GM19455 (cell line): ENCODE results near the gene MCCD1.
"Not testable (repeated sequence)": the region's sequence is repeated elsewhere in the genome, so short reads cannot be mapped to it uniquely, and the experiment has no call there.

Experiments
- ATAC-seq: cut with Tn5 transposase; IDR thresholded peaks from one replicate; pipeline ENCODE4 v1.9.1; 2021; ENCODE audit not compliant: unreplicated experiment

MCCD1 gene

DNA sequence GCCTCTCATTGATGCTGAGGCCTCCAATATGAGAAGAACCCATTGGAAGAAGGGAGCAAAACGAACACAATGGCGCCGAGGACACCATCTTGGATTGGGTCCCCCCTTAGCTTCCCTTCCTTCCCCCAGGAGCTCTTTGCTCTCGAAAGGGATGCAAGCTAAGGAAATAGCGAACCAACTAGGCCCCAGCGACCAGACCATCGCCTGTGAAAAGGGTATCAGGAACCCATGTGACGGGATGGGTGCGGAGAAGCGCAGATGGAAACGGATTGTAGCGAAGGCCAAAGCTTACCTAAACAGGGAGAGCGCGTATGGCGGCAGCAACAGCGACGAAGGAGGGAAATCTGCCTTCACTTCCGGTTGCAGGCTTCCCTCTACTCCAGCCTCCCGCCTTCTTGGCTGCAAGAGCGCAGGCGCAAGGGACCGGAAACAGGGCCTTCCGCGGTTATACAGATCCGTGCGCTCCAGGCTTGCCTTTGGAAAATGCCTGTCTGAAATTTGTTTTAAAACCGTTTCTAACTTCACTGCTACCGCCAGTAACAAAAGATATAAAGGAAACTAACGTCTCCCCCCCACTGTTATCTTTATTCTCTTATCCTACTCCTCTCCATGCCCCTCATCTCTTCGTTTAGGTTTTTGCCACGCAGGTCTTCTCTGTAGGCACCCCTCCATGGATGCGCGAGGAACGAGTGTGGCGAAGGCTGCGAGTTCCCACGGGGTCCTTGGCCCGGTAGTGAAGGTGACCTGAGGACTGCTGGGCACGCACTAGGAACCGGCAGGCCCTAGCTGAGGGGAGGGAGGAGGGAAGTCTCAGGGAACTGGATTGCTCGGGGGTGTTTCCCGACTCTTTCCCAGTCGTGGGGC, 13.1 kb downstream of the MCCD1 start, which contains the start of gene DDX39B:
DDX39B (minus strand) TSS at position 346 of the 864 bp plus-strand sequence. CDS start 1,471 bp downstream, outside the sequence.
- peak; percentile 70 for ATAC-seq

DNA sequence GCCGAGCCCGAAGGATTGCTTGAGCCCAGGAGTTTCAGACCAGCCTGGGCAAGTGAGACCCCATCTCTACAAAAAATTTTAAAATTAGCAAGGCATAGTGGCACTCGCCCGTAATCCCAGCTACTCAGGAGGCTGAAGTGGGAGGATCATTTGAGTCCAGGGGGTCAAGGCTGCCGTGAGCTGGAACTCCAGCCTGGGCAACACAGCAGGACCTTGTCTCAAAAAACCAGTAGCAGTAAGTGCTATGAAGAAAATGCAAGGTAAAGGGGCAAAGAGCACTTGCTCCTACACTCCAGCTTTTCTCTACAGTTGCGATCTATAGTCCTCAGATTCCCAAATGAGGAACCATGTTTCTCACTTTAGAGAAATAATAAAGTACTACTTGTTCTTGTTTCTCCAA, 14.9 kb downstream of the MCCD1 start:
- no peak for ATAC-seq

DNA sequence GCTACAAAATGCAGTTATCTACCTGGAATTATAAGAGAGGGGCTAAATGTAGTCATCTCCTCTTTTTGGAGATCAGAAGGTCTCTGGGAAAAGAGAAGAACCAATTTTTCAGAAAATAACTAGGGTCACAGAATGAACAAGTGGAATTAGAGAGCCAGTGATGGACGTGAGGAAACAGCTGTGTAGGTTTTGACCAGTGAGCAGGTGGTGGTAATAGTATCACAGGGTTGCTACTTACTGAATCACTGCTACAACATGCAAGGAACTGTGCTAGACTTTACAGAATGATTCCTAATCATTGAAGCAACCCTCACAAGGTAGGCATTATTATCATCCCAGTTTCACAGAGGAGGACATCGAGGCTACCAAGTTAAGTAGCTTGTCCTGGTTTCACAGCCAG, 15.9 kb downstream of the MCCD1 start:
- no peak for ATAC-seq

DNA sequence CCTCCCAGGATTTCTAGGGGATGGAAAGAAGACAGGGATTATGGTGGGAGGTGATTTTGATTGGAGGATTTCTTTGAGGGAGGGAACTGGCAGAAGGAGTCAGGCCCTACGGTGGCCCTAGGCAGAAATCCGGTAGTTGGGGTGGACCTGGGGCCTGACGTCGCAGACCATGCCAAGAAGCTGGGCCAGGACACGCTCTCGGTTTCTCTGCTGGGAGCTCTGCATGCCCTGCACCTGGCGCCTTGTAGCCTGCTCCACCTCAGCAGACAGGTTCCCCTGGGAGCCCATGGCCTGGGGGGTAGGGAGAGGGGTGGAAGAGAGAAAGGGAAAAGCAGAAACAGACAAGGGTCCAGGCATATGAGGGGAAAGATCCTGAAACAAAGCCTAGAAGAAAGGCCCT, 16.5 kb downstream of the MCCD1 start:
- ATAC-seq, result no peak

DNA sequence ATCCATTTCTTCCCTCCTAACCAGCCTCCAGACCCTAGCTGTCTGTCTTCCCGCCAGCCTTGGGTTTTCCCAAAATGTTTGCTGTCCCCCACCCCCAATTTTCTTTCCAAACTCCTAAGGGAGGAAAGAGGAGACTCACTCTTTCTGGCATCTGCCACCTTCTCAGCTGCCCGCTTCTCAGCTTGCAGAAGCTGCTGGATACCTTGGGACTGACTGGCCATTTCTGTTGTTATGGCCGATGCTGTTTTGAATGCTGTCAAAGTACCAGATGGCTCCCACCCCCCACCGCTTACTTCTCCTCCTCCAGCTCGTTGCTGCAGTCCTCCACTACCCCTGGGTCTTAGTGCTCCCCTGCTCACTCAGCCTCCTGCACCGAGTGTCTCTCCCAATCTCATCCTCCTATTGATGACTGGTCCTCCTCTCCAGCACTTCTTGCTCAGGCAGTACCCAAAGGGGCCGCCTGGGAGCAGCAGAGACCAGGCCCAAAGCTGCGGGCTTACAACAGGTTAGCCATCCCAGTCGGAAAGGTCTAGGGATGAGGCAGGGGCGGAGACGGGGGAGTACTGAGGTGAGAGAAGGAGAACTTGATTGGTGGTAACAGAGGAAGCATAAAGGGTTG, 17.7 kb downstream of the MCCD1 start, which contains the start of gene ATP6V1G2:
ATP6V1G2 (minus strand) TSS at position 270 of the 619 bp plus-strand sequence; CDS start at position 221, 49 bp downstream.
- ATAC-seq, result no peak

DNA sequence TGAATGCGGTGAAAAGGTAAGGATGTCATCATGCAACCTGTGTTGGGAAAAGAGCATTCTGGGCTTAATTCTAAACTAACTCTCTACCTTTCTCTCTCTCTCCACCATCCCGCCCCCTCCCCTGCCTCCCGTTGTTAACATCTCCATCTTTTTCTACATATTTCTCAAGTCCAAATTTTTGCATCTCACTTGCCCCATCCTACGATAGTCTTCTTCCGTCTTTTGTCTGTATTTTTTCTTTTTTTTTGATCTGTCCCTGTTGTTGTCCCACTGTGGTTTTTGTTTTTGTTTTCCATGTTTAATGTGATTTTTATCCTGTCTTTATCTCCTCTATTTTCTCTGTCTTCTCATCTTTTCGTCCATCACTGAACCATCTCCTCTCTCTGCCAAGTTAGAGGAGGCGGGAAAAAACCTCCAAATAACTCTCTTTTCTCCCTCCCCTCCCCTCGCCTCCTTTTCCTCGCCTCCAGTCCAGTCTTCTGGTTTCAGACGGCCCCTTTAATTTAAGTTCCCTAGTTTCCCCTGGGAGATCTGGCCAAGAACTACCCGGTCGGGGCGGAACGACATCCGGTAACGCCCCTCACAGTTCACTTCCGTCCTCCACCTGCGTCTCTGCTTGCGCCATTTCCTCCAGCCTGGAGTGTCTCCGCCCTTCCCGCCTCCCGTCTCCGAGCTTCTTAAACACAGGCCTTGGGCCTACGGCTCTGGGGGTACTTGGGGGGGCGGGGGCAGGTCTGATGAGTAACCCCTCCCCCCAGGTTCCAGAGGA, 18.4 kb downstream of the MCCD1 start, which contains the start of gene NFKBIL1:
NFKBIL1 (plus strand) TSS at position 651 of the 769 bp plus-strand sequence; CDS start at position 738, 87 bp downstream.
- peak; percentile 63 for ATAC-seq

DNA sequence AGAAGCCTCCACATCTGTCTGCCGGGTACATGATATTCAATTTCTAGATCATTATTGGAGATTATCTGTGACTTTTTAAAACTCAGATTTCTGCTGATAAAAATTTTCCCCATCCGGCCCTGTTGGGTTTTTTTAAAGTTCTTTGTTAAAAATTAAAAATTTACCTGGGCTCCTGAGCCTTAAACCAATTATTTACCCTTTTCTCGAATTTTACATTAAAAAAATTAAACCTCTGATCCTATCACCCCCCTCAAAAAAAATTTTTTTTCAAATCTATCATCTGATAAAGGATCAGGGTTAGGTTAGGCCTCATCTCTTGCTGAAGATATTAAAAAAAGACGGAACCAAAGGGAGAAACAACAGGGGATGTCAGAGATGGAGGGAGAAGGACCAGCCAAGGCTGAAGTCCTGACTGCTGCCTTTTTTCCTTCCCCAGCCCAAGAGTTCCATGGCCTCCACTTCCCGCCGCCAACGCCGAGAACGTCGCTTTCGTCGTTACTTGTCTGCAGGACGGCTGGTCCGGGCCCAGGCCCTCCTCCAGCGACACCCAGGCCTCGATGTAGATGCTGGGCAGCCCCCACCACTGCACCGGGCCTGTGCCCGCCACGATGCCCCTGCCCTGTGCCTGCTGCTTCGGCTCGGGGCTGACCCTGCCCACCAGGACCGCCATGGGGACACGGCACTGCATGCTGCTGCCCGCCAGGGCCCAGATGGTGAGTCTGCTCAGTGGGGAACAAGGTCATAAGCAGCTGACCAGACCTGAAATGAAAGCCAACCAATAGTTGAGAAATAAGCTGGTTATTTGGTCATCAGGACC, 19.2 kb downstream of the MCCD1 start:
- ATAC-seq, result no peak

DNA sequence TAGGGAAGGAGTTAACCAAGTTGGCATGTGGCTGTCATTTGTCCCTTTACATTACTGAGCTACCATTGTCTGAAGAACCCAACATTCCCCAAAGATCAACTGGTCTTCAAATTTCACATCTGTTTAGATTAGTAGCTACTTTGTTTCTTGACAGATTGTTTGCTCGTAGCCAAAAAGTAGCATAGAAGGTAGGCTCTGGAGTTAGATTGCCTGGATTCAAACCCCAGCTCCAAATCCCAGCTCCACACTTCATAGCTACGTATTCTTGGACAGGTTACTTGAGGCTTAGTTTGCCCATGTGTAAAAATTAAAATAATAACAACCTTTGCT, 19.7 kb downstream of the MCCD1 start:
- ATAC-seq, result no peak

DNA sequence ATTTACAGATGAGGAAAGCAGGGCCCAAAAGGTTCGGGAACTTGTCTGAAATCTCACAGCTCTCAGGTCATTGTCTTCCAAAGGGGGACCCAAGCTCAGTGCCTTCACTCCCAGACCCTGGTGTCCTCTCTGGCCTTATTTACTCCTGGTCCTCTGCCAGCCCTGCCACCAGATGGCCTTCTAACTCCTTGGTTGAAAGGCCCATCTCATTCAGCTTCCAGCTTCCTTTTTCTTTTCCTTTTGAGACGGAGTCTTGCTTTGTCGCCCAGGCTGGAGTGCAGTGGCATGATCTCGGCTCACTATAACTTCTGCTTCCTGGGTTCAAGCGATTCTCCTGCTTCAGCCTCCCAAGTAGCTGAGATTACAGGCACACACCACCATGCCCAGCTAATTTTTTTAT, 22.6 kb downstream of the MCCD1 start:
- not testable (repeated sequence) for ATAC-seq

DNA sequence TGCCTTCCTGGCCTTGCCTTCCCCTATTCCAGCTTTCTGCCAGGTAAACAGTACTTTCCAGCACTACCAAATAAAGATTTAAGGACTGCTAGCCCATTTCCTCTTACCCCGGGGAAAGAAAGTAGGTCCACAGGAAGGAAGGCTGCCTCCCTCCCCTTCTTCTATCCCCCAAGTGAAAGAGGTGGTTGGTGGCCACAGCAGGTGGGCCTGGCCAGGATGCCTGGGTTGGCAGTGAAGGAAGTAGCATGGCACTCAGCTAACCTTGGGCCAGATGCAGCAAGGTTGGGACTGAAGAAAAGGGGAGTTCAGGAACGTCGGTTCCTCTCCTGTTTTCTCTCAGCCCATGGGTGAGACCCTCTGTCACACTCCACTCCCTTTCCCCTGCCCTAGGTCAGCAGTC, 27.5 kb downstream of the MCCD1 start:
- no peak for ATAC-seq

DNA sequence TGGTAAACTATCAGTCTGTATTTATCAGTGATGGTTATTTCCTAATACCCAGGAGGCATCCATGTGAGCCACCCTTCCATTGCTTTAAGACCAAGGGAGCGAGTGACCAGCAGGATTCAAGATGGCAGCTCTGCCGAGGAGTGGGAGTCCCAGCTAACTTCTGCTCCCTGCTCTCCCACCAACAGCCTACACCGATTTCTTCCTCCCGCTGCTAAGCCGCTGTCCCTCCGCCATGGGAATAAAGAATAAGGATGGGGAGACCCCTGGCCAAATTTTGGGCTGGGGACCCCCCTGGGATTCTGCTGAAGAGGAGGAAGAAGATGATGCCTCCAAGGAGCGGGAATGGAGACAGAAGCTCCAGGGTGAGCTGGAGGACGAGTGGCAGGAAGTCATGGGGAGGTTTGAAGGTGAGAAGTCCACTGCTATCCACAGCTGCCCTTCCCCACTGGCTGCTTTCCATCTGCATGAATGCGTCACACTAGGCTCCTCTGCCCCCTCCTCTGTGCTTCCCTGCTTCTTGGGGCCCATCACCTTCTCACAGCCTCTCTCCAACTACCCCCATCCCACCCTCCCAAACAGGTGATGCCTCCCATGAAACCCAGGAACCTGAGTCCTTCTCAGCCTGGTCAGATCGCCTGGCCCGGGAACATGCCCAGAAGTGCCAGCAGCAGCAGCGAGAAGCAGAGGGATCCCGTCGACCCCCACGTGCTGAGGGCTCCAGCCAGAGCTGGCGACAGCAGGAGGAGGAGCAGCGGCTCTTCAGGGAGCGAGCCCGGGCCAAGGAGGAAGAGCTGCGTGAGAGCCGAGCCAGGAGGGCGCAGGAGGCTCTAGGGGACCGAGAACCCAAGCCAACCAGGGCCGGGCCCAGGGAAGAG, 28.9 kb downstream of the MCCD1 start:
- no peak for ATAC-seq

DNA sequence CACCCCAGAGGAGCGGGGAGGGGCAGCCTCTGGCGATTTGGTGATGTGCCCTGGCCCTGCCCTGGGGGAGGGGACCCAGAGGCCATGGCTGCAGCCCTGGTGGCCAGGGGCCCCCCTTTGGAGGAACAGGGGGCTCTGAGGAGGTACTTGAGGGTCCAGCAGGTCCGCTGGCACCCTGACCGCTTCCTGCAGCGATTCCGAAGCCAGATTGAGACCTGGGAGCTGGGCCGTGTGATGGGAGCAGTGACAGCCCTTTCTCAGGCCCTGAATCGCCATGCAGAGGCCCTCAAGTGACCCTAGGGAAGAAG, 29.5 kb downstream of the MCCD1 start:
- ATAC-seq, result no peak

DNA sequence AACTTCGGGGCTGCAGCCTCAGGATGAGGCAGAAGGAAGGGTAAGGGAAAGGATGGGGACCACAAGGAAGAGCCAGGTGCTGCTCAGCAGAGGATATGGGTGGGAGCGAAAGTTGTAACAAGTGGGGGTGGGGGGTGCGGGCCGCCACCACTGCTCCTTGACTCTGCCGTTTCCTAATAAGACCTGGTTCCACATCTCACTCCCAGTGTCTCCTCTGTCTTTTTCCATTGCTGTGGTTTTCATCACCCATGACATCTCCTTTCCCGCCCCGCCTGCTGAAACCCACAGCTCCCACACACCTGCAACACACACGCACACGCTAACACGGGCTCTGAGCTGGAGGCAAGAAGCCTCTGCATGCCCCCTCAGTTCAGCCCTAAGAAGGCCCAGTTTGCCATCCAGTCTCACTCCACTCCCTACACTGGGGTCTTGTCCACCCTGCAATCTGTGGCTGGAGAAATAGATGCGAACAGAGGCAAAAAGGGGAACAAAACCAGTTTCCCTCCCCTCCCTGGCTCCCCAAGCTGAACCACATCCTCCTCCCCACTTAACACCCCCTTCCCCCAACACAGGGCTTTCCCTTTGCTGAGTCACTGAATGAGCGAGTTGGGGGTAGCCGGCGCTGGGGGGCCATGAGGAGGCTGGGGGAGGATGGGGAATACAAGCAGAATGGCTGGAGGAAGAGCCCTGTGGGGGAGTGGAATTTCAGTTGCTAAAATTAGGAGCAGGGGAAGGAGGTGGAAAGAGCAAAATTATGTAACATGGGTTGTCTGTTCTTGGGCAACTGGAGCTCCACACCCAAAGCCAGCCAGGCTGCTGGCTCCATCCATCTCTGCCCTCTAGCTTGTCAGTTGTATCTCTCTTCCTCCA, 30.1 kb downstream of the MCCD1 start:
- ATAC-seq, result no peak

DNA sequence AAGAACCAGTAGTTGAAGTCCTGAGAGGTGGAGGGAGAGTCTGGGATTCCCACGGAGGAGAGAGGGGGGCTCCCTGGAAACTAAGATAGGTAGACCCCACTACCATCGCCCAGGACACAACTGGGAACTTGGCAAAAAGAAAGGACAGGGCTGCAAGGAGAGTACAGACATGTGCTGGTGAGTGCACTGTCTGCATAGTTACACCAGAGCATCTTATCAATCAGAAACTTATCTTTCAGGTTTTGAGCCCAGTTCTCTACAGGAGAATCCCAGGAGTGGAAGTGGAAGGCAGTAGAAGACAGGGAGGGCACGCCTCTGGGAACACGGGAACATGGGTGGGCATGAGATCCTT, 30.8 kb downstream of the MCCD1 start:
- peak; percentile 11 for ATAC-seq

DNA sequence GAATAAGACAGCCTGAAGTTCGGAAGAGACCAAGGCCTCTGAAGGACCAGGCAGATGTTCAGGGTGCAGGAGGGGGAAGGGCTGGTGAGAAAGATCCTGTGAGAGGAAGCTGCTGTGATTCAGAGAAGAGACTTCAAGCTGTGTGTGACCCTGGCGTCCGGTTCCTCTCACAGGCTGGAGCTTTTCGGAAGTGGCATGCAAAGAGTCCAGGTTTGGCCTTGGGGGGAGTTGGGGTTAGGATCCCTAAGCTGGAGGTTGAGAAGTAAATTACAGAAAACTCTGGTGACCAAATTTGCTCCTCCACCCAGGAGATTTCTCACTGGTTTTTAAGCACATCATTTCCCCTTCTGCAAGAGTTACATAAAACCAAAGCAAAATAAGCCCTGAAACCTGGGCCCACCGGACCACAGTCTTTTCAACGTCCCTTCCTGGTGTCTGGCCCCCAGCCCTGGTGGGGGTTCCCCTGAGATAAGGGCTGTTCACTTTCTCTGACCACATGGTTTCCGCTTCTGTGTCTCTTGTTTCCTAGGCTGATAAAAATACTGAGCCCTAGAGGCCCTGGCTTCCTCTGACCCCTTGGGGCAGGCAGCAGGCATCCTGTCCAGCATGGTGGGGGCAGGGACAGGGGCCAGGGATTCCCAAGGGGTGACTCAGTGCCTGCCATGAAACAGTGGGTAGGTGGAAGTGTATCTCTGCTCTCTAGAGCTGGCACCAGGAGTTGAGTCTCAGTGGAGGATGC, 31.4 kb downstream of the MCCD1 start:
- peak; percentile 58 for ATAC-seq

DNA sequence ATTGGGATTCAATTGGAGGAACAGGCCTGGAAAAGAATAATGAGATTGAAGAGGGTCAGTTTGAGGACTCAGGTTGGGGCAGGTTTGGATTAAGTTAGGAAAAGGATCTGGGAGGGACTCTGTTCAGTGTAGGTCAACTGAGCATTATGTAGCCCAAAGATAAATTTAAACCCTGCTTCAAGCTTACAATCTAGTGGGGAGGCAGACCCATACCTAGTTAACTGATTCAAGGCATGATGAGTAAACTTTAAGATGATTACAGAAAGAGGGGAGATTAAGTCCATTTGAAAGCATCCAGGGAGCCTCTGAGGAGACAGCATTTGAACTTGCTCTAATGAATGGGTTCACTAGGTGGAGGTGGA, 31.9 kb downstream of the MCCD1 start:
- no peak for ATAC-seq

DNA sequence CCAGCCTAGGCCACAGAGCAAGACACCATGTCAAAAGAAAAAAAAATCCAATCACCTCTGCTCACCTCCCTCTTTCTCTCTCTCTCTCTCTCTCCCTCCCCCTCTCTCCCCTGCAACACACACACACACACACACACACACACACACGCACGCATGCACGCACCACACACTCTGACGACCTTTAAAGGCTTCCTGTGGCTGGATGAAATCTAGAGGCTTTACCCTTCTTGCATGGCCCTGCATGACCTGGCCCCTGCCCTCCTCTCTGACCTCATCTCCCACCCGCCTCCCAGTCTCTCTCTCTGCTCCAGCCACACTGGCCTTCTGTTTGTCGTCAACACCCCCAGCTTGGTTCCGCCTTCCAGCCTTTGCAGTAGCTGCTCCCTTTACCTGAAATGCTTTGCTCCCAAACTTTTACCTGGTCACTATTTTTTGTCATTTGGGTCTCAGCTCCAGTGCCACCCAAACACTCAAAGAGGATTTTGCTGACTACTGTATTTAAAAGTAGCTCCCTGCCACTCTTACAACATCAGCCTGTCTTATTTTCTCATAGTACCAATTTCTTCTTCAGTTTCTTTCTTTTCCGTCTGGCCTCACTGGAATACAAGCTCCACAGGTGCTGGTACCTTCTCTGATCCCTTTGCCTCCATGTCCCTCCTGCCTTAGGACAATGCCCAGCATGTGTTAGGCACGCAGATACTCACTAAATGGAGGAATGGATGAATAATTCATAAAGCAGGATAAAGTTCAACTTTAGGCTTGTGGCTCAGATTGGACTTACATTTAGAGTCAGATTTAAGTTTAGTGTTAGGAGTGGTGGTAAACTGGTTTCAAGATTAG, 39.0 kb downstream of the MCCD1 start:
- no peak for ATAC-seq
